GM19395 (cell line): Measurements from ENCODE around the gene GSTA5.
"Not testable (repeated sequence)": the region's sequence is repeated elsewhere in the genome, so short reads cannot be mapped to it uniquely, and the experiment has no call there.

Source experiments
- ATAC-seq: cut with Tn5 transposase; IDR thresholded peaks from one replicate; pipeline ENCODE4 v1.9.1; 2021; ENCODE audit warnings: mild to moderate bottlenecking, moderate library complexity; ENCODE audit not compliant: unreplicated experiment

GSTA5 gene

GRCh38 chr6:52799272-52799671 is 41.3 kb downstream of the GSTA5 start:
- not testable (repeated sequence) for ATAC-seq

GRCh38 chr6:52794366-52794765 is 46.2 kb downstream of the GSTA5 start:
- ATAC-seq, result not testable (repeated sequence)

- ATAC-seq, result no peak
Measured at GRCh38 chr6:52790861-52791260, 49.8 kb downstream of the GSTA5 start.

- not testable (repeated sequence) for ATAC-seq
Measured at GRCh38 chr6:52789658-52790057, 51.0 kb downstream of the GSTA5 start.

- ATAC-seq, result no peak
Measured at GRCh38 chr6:52788478-52788877, 52.1 kb downstream of the GSTA5 start.

GRCh38 chr6:52787917-52788316 is 52.7 kb downstream of the GSTA5 start:
- ATAC-seq, result no peak

- ATAC-seq, result no peak
Measured at GRCh38 chr6:52786249-52786956, 54.2 kb downstream of the GSTA5 start.

- ATAC-seq, result not testable (repeated sequence)
Measured at GRCh38 chr6:52782696-52783274, 57.8 kb downstream of the GSTA5 start.

- ATAC-seq, result not testable (repeated sequence)
Measured at GRCh38 chr6:52782209-52782608, 58.4 kb downstream of the GSTA5 start.
